Hepatocyte (in vitro differentiated cells): ENCODE data around the gene TRMT61A.

Source experiments
- CTCF ChIP-seq: fragments of 200-600 bp; sonication (generic); IDR thresholded peaks from 2 replicates; pipeline ENCODE4 v1.5.1; 2016; ENCODE audit warnings: antibody characterized with exemption, mild to moderate bottlenecking; ENCODE audit not compliant: poor library complexity
- EZH2 ChIP-seq: fragments of 200-600 bp; sonication (generic); IDR thresholded peaks from 2 replicates; pipeline ENCODE4 v1.6.1; 2016; ENCODE audit warnings: antibody characterized with exemption, mild to moderate bottlenecking, borderline replicate concordance
- EZH2phosphoT487 ChIP-seq: fragments of 200-600 bp; sonication (generic); IDR thresholded peaks from one replicate; pipeline ENCODE4 v1.6.1; 2018; ENCODE audit warnings: antibody characterized with exemption, mild to moderate bottlenecking, low read depth, moderate library complexity; ENCODE audit not compliant: unreplicated experiment, severe bottlenecking

- TF ChIP-seq CTCF (no peak), EZH2 (no peak), EZH2phosphoT487 (no peak)
These were observed at the start of gene TRMT61A for GRCh38 chr14:103528587-103529382.
